ENCODE data around the gene SNN. TPM values are rescaled to one million over a fixed set of nuclear protein-coding genes. Genes with fewer than 3 reads are reported as not detected.

SNN gene
- total and polyA plus RNA-seq, 2 of the 4 experiments (the other 2 are of a cell fraction): 10.0 to 13.0 TPM

GRCh38 chr16:11640987-11641817 is 27.1 kb upstream of the SNN start (continued):
- no peak for TF ChIP-seq ELK1 (IDR thresholded peaks at IDR 0.05; ENCODE audit: borderline replicate concordance, low read depth, low read length)

- no CpG with 5 or more reads among the region's 4 CpGs for WGBS, 2 experiments (ENCODE audit: extremely low coverage in 2 of 2, insufficient read length in 1 of 2)
- Histone ChIP-seq H4K91ac (ENCODE audit: insufficient read depth, low read depth, low read length) (no peak overlapping the region), H3K27me3 (ENCODE audit: control insufficient read depth, insufficient read depth, low read length) (no peaks in the 10 kb centered on the region), H3K4me2 (ENCODE audit: low read depth, low read length) (no peak overlapping the region), H2BK5ac (ENCODE audit: low read depth, low read length, poor library complexity, severe bottlenecking) (no peak overlapping the region), H3K27ac (ENCODE audit: insufficient read depth, low read length) (no peak overlapping the region), H3K9me1 (ENCODE audit: insufficient read depth, low read length) (0 out of 2 replicates have a peak, but pooled peaks cover 4% of the 10 kb centered on the region), H3K56ac (ENCODE audit: extremely low read depth, insufficient read depth, low read length) (no peak overlapping the region), H3K9ac (ENCODE audit: low read depth, low read length) (no peak overlapping the region), H3K79me1 (ENCODE audit: low read depth in 1 of 2, low read length in 2 of 2) (no peaks in the 10 kb centered on the region), H3K14ac (replicated peaks; ENCODE audit: low read depth, low read length) (no peak overlapping the region), H3K9me3 (ENCODE audit: control insufficient read depth, insufficient read depth, low read length) (no peaks in the 10 kb centered on the region), H4K5ac (ENCODE audit: low read depth, low read length) (no peak overlapping the region), H4K8ac (ENCODE audit: low read depth in 2 of 2, low read length in 2 of 2) (no peak overlapping the region), H3K4ac (ENCODE audit: low read depth, low read length) (no peak overlapping the region), H2BK20ac (ENCODE audit: low read depth, low read length) (no peak overlapping the region), H3K4me3 (ENCODE audit: insufficient read depth, low read depth, low read length) (no peak overlapping the region), H2AK9ac (replicated peaks; ENCODE audit: low read depth, low read length, poor library complexity) (no peak overlapping the region), H3K36me3 (ENCODE audit: control insufficient read depth, insufficient read depth, low read length) (no peaks in the 10 kb centered on the region), H3K23ac (ENCODE audit: low read depth, low read length) (no peak overlapping the region), H4K20me1 (ENCODE audit: insufficient read depth, low read length) (peaks cover 3% of the 10 kb centered on the region; the same call in 1 of the 2 replicates), H3K18ac (ENCODE audit: low read depth, low read length) (no peak overlapping the region), H2BK15ac (ENCODE audit: low read depth, low read length) (no peak overlapping the region), H2BK120ac (ENCODE audit: low read depth, low read length) (no peak overlapping the region), H2AK5ac (ENCODE audit: low read depth, low read length) (peak overlapping the region; percentile 39; the same call in 1 of the 2 replicates), H2AFZ (replicated peaks; ENCODE audit: low read length, poor library complexity) (peak overlapping the region; percentile 71), H3K4me1 (ENCODE audit: control insufficient read depth, insufficient read depth, low read length) (peaks cover 10% of the 10 kb centered on the region)
- ChIA-PET POLR2A (ENCODE audit: unreplicated experiment) (no interaction called here), CTCF (interaction anchor here (0.7 kb wide), 1 partner anchor 111 kb away, joined by 5 read pairs; no protein-coding TSS in a partner anchor)
- intact Hi-C loops (cut with micrococcal nuclease): loop anchor here (5.0 to 10.0 kb wide), 5 partner anchors 45 to 678 kb away; no protein-coding TSS in a partner anchor
- dilution Hi-C loops (cut with HindIII; ENCODE audit: low sequenced_read_pairs, unreplicated experiment): no loop called here
- no TSS peak for BruUV-seq (replicated peaks)
- in situ Hi-C loops (cut with MboI; ENCODE audit: low sequenced_read_pairs): loop anchor here (5.0 to 10.0 kb wide), 3 partner anchors 70 to 678 kb away; no protein-coding TSS in a partner anchor
- DNase-seq (no peak), ATAC-seq (ENCODE audit: low read depth) (no peak)
- no peak for TF ChIP-seq NFE2L2 (IDR thresholded peaks at IDR 0.05; ENCODE audit: low read depth, low read length)
- no peak for TF ChIP-seq MXI1 (IDR thresholded peaks at IDR 0.05; ENCODE audit: borderline replicate concordance, low read depth, low read length)
- no peak for TF ChIP-seq CEBPB (IDR thresholded peaks at IDR 0.05; ENCODE audit: low read depth, low read length)
- no peak for TF ChIP-seq CTCF (conservative IDR thresholded peaks at IDR 0.05; ENCODE audit: low read depth, low read length)
- TF ChIP-seq BHLHE40 (IDR thresholded peaks at IDR 0.05; ENCODE audit: low read depth, low read length): no peak
- TF ChIP-seq MAZ (IDR thresholded peaks at IDR 0.05; ENCODE audit: borderline replicate concordance, low read depth, low read length): no peak
- no peak for TF ChIP-seq MAFK (IDR thresholded peaks at IDR 0.05; ENCODE audit: low read depth, low read length)
- no peak for TF ChIP-seq SMC3 (IDR thresholded peaks at IDR 0.05; ENCODE audit: low read depth, low read length)
- no peak for TF ChIP-seq RFX5 (IDR thresholded peaks at IDR 0.05; ENCODE audit: low read depth, low read length)
- TF ChIP-seq ELK1 (IDR thresholded peaks at IDR 0.05; ENCODE audit: borderline replicate concordance, low read depth, low read length): no peak
- TF ChIP-seq POLR2A (IDR thresholded peaks at IDR 0.05; ENCODE audit: low read depth, low read length): no peak
Observed at GRCh38 chr16:11642765-11643116, 25.5 kb upstream of the SNN start.
